SKM-1 treated with dmso at 0.1 percent for 144 hours (cell line): ENCODE results near the gene PEDS1.
"Not testable (repeated sequence)": the region's sequence is repeated elsewhere in the genome, so short reads cannot be mapped to it uniquely, and the experiment has no call there.

Experiments used
- DNase-seq: peaks from one replicate; lab custom pipeline; 2025; ENCODE audit not compliant: unreplicated experiment; lab: John Stamatoyannopoulos, UW

PEDS1 gene

DNA sequence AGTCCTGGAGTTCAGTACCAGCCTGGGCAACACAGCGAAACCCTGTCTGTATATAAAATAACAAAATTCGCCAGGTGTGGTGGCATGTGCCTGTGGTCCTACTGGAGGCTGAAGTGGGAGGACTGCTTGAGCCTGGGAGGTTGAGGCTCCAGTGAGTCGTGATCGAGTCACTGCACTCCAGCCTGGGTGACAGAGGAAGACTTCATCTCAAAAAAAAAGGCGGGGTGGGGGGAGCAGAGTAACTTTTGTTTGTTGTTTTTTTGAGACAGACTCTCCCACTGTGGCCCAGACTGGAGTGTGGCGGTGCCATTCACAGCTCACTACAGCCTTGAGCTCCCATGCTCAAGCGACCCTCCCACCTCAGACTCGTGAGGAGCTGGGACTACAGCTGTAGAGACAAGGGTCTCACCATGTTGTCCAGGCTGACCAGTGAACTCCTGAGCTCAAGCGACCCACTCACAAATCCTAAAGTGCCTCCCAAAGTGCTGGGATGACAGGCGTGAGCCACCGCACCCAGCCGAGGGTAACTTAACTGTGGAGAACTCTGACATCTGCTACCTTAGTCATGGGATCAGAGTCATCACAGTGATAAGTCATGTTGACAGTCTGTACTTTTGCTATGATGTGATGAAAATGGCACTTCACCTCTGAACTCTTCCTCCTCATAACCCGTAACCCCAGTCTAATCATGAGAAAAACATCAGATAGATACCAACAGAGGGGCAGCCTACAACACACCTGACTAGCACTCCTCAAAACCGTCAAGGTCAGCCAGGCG, 16.5 kb downstream of the PEDS1 start:
- DNase-seq, result no peak

GRCh38 chr20:50135157-50135556, 18.4 kb downstream of the PEDS1 start:
- not testable (repeated sequence) for DNase-seq

DNA sequence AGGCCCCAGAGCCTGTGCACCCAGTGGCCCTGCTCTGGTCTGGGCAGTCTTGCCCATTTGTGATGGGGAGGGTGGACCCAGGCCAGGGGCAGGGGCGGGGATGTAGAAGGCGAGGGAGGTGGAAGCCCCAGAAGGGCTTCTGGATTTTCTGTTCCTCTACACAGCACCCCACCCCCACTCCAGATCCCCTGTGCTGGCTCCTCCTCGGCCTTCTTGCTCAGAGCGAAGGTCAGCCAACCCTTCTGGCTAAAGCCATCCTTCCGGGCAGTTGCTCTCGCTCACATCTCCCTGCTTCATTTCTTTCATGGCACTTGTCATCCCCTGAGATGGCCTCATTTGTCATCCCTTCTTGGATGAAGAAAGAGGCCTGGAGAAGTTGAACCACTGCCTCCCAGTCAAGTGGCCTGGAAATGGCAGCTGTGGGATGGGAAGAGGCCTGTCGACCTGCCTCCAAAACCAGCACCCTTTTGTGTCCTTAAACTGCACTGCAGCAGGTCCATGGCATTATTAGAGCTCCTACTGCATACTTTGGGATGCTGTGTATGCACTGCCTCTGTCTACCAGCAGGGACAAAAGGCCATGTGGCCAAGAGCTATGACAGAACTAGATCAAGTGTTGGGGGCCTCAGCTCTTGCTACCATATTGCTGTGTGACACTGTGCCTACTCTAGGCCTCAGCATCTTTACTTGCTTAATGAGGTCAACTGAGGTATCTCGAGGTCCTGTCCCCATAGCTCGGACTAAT, 19.9 kb downstream of the PEDS1 start:
- no peak for DNase-seq

DNA sequence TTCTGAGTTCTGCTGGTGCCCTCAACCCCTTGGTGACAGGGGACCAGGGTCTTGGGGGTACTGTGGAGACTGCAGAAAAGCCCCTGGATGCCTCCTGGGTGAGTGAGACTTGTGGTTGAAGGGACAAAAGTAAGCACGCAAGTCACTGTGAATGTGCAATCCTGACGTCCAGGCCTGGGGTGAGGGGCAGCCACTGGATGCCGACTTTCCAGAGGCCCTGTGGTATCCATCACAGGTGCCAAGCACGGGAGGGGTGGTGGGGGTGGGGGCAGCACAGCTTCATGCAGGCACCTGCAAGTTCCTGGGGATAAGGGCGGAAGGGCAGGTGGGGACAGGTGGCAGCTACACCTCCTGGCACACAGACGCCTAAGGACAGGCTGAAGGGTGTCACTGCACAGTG, 20.5 kb downstream of the PEDS1 start:
- DNase-seq, result no peak

- no peak for DNase-seq
Observed at GRCh38 chr20:50130995-50131394, 22.5 kb downstream of the PEDS1 start.

DNA sequence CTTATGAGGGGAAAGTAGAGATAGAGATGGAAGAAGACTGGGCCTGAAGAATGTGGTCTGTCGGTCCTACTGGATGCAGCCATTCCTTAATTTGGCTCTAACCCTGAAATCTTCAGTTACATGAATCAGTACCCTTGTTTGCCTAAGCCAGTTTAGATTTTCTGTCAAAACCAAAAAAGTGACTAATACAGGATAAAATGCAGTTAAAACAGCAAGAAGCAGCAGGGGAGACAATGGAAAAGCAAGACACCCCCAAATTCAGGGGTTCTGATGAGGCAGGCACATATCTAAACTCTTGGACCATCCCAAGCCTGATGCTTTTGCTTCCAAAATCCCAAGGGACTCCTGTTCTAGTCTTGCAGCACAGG, 23.2 kb downstream of the PEDS1 start:
- no peak for DNase-seq

DNA sequence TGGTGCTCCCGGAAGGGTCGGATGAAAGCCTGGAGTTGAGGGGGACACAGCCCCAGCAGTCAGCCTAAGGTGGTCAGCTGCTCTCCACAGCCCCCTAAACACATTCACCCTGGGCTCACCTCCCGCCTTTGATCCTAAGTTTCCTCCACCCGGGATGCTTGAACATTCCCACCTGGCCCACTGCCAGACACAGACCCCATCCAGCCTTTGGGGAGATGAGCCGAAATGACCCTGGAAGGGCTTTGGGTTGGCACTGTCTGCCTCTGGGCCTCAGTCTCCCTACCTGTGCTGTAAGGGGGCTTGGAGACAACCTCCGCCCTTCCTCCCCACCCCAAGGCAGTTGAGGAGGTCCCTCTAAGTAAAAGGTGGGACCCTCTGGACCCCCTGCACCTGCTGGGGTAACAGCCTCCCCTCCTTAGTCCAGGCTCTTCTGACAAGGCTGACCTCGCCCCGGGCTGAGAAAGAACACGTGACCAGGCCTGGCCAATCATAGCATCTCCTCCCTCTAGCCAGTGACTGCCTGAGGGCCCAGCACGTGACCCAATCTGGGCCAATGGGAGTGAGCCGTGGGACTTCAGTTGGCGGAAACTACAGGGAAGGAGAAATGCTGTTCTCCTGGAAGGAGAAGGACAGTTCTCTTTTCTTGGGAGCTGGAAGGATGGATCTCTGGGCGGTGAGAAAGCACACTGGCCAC, 23.7 kb downstream of the PEDS1 start:
- no peak for DNase-seq

- DNase-seq, result no peak
Observed at GRCh38 chr20:50128520-50128905, 25.0 kb downstream of the PEDS1 start.

- DNase-seq, result no peak
Observed at GRCh38 chr20:50127587-50128519, 25.7 kb downstream of the PEDS1 start.

- no peak for DNase-seq
Observed at GRCh38 chr20:50126662-50127061, 26.9 kb downstream of the PEDS1 start.

DNA sequence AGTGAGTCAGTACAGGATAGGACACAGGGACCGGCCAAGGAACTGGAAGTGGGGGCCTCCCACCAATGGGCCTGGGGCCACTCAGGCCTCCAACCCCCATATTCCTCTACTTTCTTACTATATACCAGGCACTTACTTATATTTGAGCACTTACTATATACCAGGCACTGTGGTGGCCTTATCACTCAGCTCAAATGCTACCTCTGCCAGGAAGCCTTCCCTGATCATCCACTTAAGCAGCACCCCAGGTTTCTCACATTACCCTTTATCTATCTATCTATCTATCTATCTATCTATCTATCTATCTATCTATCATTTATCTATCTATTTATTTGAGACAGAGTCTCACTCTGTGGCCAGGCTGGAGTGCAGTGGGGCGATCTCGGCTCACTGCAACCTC, 28.2 kb downstream of the PEDS1 start:
- DNase-seq, result no peak

GRCh38 chr20:50124496-50124895, 29.0 kb downstream of the PEDS1 start:
- no peak for DNase-seq

GRCh38 chr20:50123418-50123817, 30.1 kb downstream of the PEDS1 start:
- DNase-seq, result no peak

DNA sequence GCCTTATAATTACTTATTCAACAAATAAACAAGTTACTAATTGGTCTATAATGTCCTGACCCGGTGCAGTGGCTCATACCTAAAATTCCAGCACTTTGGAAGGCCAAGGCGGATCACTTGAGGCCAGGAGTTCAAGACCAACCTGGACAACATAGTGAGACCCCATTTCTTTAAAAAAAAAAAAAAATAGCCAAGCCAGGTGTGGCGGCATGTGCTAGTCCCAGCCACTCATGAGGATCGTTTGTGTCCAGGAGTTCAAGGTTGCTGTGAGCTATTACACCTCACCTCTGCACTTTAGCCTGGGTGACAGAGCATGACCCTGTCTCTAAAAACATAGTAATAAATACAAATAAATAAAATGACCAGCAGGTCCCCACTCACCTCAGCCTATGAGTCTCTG, 30.8 kb downstream of the PEDS1 start:
- no peak for DNase-seq

GRCh38 chr20:50121858-50122271, 31.7 kb downstream of the PEDS1 start:
- DNase-seq, result no peak

DNA sequence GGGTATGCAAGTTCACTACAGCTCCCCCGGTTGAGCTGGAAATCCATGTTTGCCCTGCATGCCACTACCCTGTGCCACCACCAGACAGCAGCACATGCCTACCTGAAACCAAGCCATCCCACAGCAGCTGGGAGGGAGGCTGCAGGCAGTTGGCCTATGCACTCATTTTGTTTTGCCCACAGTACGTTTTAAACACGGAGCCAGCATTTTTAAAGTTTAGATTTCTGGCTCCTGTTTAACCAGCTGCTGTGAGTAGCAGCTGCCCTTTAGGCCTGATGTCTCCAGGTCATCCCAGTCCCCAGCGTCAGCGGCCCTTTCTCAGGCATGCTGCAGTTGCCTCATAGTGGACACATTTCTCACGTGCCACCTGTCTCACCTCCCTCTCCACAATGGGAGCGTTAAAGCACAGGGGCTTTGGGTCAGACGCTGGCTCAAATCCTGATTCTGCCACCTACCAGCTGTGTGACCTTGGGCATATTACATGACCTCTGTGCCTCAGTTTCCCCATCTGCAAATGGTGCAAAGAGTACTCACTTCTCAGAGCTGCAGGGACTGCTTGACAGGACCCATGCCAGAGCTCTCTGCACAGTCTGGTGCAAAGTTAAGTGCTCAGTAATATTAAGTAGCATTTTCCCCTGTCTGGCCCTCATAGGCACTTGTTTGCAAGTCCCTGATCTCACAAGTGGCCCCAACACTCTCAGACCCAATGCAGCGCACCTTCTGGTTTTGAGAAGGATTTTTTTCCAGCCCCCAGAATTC, 32.4 kb downstream of the PEDS1 start:
- peak; percentile 9 for DNase-seq

DNA sequence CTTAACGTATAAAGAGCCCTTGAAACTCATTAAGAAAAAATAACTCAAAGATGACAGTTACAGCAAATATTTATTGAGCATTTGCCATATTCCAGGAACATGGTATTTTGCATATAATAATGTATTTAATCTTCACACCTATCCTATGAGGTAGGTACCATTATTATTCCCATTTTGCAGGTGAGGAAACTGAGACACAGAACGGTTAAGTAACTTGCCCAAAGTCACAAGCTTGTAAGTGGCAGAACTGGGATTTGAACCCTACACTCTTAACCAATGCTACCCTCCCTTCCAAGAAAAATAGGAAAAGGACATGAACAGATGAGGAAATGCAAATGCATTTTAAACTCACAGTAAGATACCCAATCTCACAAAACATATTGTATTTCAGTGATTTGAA, 35.3 kb downstream of the PEDS1 start:
- DNase-seq, result no peak

GRCh38 chr20:50116368-50116999, 37.0 kb downstream of the PEDS1 start:
- DNase-seq, result no peak

DNA sequence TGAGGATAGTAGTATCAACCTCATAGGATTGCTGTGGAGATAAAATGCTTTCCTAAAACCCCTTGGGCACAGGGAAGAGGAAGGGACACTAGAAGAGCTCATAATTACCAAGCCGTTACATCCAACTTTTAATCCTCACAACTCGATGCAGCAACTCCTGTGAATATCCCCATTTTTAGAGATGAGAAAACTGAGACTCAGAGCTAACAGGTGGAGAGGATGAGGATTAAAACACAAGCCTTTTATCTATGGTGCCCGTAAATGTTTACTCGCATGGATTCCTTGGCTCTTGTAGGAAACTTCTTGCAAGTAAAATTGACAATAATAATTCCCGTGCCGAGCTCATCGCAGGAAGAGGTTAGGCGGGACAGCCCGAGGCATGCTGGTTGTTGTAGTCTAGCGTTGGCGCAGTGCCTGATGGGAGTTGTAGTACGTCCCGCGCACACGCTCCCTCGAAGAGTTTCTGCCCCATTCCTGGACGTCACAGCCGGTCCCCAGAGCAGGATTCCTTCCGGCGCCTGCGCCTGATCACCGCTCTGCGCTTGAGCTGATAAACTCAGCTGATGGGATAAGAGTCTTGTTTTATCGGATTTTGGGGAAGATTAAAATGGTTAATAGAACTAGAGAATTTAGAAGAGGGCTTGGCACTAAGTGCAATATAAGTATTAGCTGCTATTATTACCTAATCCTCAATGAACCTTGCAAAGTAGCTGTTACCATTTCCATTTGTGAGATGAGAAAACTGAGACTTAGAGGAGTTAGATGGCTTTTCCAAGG, 37.7 kb downstream of the PEDS1 start:
- DNase-seq, result peak; percentile 94
